GM19468 (cell line): ENCODE measurements around the gene LRRC25.

ENCODE experiments used
- ATAC-seq: cut with Tn5 transposase; IDR thresholded peaks from one replicate; pipeline ENCODE4 v1.9.1; 2021; ENCODE audit warnings: mild to moderate bottlenecking, moderate library complexity, moderate number of reproducible peaks; ENCODE audit not compliant: unreplicated experiment; ENCODE audit errors: extremely low read depth

LRRC25 gene

GRCh38 chr19:18436671-18437490, 39.5 kb upstream of the LRRC25 start:
- no peak for ATAC-seq

DNA sequence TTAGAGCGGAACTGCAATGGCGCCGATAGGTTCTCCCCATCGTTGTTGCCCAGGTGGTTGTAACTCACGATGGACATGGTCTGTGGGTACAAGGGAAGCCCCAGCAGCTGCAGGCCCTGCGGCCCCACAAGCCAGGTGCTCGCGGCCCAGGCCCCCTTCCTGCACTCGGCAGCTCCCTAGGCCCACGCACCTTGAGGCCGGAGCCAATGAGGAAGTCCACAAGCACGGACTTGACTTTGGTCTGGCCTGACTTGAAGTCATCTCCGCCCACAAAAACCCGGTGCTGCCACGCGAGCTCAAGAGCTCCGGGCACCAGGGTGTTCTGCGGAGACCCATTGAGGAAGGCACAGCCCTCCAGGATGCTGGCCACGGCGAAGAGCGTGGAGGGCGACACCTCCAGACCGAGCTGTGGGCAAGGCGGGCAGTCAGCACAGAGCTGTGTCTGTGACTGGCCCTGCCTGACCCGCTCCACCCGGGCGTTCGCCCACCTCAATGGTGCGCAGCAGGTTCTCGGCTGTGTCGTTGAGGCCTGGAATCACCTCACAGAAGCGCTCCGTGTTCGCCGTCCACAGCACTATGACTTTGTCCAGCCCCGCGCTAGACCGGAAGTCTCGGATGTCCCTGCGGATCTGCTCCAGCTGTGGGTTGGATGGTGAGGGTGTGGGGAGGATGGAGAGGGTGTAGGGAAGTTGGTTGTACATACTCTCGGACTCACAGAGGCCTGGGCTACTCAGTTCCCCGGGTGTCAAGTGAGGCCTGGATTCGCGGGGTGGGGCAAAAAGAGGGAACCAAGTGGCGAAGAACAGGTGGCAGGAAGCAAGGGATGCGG, 38.6 kb upstream of the LRRC25 start:
- no peak for ATAC-seq

- ATAC-seq = no peak
Observed at GRCh38 chr19:18435178-18435841, 37.9 kb upstream of the LRRC25 start.

GRCh38 chr19:18434411-18435175, 37.2 kb upstream of the LRRC25 start:
- ATAC-seq = no peak

DNA sequence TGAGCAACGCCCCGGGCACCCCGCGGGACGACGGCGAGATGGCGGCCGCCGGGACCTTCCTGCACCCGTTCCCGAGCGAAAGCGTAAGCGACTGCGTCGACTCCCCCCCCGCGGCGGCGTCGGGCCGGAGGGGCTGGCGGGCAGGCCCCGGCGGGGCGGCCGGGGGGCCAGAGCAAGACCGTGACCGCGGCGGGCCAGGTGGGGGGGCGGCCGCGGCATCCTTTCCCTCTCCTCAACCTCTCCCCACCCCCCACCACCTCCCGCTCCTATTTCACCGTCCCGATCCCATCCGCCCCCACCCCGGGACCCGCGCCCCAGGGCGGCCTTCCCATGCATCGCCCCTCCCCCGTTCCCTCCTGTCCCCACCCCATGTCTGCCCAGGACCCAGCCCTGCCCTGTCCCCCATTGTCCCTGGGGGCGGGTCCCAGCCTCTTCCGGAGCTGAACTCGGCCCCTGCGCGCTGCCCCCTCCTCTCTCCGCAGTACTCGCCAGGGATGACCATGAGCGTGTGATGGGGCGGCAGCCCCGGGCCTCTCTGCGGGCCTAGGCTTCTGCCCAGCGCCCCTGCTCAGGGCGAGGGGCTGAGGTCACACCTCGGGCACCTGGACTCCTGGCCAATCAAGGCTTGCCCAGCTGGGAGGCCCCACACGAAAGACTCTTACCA, 36.4 kb upstream of the LRRC25 start:
- ATAC-seq = no peak

GRCh38 chr19:18433015-18433691, 35.7 kb upstream of the LRRC25 start:
- no peak for ATAC-seq

DNA sequence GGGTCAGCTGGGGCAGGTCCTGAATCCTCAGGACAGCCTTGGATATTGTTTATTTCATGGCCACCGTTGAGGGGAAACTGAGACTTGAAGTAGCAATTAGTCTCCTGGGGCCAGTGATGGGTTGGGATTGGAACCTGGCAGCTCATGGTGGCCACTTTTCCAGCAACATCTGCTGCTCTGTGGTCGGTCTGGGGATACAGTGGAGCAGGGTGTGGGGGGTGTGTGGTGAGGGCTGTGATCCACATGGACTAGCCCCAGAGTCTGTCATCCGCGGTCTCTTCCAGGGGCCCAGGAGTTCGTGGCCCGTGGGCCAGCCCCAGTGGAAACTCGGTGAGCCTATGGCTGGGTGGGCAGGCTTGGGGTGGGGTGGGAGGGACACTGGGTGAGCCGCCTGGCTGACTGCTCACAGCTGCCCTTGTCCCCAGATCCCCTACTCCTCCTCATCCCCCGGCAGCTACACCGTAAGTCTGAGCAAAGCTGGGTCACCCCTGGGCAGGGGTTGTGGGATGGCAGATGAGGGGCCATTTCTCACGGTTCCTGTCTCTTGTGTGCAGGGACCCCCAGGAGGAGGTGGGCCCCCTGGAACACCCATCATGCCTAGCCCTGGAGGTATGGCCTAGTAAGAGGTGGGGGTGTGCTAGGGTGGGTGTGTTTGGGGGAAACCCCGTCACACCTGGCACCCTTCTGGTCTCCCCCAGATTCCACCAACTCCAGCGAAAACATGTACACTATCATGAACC, 35.0 kb upstream of the LRRC25 start:
- no peak for ATAC-seq

GRCh38 chr19:18431351-18432197, 34.2 kb upstream of the LRRC25 start:
- ATAC-seq = no peak

GRCh38 chr19:18430417-18431144, 33.2 kb upstream of the LRRC25 start:
- no peak for ATAC-seq

GRCh38 chr19:18429717-18430416, 32.4 kb upstream of the LRRC25 start:
- ATAC-seq = no peak

- ATAC-seq = peak; percentile 36
Observed at GRCh38 chr19:18428787-18429674, 31.6 kb upstream of the LRRC25 start.

GRCh38 chr19:18428173-18428786, 30.9 kb upstream of the LRRC25 start:
- ATAC-seq = no peak

DNA sequence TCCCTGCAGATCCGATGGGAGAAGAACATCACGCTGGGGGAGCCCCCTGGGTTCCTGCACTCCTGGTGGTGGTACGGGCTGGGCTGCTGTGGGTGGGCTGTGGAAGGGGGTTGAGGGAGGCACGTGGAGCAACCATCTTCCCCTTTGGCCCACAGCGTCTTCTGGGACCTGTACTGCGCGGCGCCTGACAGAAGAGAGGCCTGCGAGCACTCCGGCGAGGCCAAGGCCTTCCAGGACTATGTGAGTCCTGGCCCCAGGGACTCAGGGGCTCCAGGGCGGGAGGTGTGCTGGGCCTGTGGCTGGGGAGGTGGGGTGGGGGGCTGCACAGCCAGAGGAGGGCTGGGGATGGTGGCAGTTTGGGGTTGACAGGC, 30.3 kb upstream of the LRRC25 start:
- no peak for ATAC-seq

DNA sequence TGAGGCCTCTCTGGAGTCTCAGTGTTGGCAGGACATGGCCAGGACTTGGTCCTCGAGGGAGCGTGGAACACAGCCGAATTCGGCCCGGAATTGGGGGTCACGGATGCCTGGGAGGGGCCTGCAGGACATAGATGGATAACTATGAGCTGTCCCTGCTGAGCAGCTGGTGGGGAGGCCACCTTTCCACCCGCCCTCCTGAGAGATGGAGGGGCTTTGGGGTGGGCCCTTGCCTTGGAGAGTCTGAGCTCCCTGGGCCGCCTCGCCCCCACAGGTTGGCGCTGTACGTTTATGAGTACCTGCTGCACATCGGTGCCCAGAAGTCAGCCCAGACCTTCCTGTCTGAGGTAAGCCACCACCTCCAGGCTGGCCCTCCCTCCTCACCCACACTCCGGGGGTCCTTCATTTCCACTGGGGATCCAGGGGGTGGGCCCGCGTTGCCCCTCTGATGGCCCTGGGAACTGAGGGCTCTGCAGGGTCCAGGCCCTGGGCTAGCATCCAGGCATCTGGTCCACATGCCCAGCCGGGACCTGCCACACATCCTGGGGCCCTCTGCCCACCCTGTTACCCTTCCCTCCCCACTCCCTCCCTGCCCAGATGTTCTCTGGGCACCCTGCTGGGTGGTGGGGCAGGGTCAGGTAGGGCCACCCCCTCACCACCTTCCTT, 29.8 kb upstream of the LRRC25 start:
- no peak for ATAC-seq

DNA sequence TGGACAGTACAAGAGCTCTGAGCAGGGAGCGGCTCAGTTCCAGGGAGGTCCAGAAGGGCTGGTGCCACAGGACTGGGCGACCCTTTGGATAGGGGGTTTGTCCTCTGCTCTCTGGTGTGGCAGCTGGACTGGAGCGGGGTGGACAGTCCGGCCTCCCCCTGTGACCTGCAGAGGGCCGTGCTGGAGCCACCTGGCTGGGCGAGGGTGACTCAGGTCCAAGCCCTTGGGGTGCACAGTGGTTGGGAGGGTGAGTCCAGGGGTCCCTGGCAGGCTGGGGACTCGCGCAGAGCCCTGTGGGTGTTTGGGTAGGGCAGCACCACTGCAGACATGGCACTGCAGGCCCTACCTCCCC, 29.0 kb upstream of the LRRC25 start:
- no peak for ATAC-seq
